Kidney (tissue), 14 donors: Measurements from ENCODE around the gene SH3D19. TPM values are rescaled to one million over a fixed set of nuclear protein-coding genes. Genes with fewer than 3 reads are reported as not detected.
A peak's percentile ranks its signal among the peaks of the same experiment; 100 is the strongest.

Source experiments
- DNase-seq, 5 donors: peaks; one replicate each; pipeline ENCODE4 v3.0.0-alpha.2; 2013 to 2020
- FAIRE-seq: peaks from 2 replicates; lab custom pipeline; 2012; peaks lifted over from hg19 to GRCh38; lab: Jason Lieb, UNC
- H3K27ac ChIP-seq, 2 donors: one replicate each; pipeline ENCODE4 v1.7.0; 2013; ENCODE audit warnings: low read depth in 2 of 2, low read length in 2 of 2, inconsistent platforms in 1 of 2
- H3K27me3 ChIP-seq: one replicate; pipeline ENCODE4 v1.7.1; 2013; ENCODE audit warnings: low read length, inconsistent platforms; ENCODE audit not compliant: control insufficient read depth, insufficient read depth
- H3K36me3 ChIP-seq, 3 donors: one replicate each; pipeline versions ENCODE4 v1.7.0 to v1.7.1; 2013; ENCODE audit warnings: low read length in 3 of 3, control low read depth in 1 of 3, inconsistent platforms in 1 of 3; ENCODE audit not compliant: insufficient read depth in 3 of 3, control insufficient read depth in 2 of 3
- H3K4me1 ChIP-seq, 3 donors: one replicate each; pipeline versions ENCODE4 v1.7.0 to v1.7.1; 2013; ENCODE audit warnings: low read length in 3 of 3, inconsistent platforms in 1 of 3, low read depth in 1 of 3; ENCODE audit not compliant: control insufficient read depth in 2 of 3, insufficient read depth in 2 of 3
- H3K4me3 ChIP-seq, 3 donors: one replicate each; pipeline versions ENCODE4 v1.7.0 to v1.8.1; 2013; ENCODE audit warnings: low read length in 3 of 3, control low read depth in 1 of 3, inconsistent platforms in 1 of 3
- H3K9ac ChIP-seq, 3 donors: one replicate each; pipeline versions ENCODE4 v1.7.0 to v1.7.1; 2013; ENCODE audit warnings: low read length in 3 of 3, control low read depth in 1 of 3, inconsistent platforms in 1 of 3
- H3K9me3 ChIP-seq, 3 donors: one replicate each; pipeline versions ENCODE4 v1.7.0 to v1.7.1; 2013; ENCODE audit warnings: low read length in 3 of 3, control low read depth in 1 of 3, inconsistent platforms in 1 of 3; ENCODE audit not compliant: control insufficient read depth in 2 of 3, insufficient read depth in 1 of 3
- CTCF ChIP-seq: IDR thresholded peaks from 3 replicates; pipeline ENCODE4 v1.5.1; 2012; ENCODE audit warnings: mild to moderate bottlenecking, moderate library complexity, borderline replicate concordance; ENCODE audit not compliant: insufficient read depth; ENCODE audit errors: extremely low read depth
- intact Hi-C: fragments of 100-400 bp; cut with DNase I; formaldehyde crosslinking; loops from one replicate; pipeline ENCODE4 v1.11.1; 2022
- polyA plus RNA-seq: library from polyadenylated mRNA; stranded (reverse); fragments of 350-450 nt; fragmentation: Illumina TruSeq; extraction: RNeasy Lipid Tissue Mini Kit (QIAGEN cat#74804); gene quantifications from one replicate; pipeline ENCODE4 v1.2.3, GENCODE V29; 2014; ENCODE audit warnings: low read depth, low replicate concordance; ENCODE audit not compliant: insufficient read depth
- total RNA-seq: library from RNA; stranded (reverse); fragmentation: NEBNext Ultra II Directional; extraction: Animal tissue kit (Norgen Biotek cat#: 25700); gene quantifications from one replicate; pipeline ENCODE4 v1.2.1, GENCODE V29; 2021
- donor health status: control.
- donor health status: control.
- donor health status: control.
- donor health status: control.
- donor health status: control.
- donor health status: DM: yes; HTN: yes; CAD: no.
- donor health status: Normal renal cell carcinoma (clear cell type).

SH3D19 gene
- total and polyA plus RNA-seq, 2 donors from 2014 or later, result 13.6 to 36.8 TPM

GRCh38 chr4:151226004-151226932 lies 99.1 kb downstream of the SH3D19 start:
- FAIRE-seq (no peak), DNase-seq (peak in 1 of 5 donors; percentile 76)
- Histone ChIP-seq H3K4me1 (no peaks in the 10 kb centered on the region), H3K4me3 (peak overlapping the region in 2 of 3 donors; percentile 22), H3K27ac (no peak overlapping the region), H3K36me3 (no peaks in the 10 kb centered on the region), H3K9me3 (no peaks in the 10 kb centered on the region), H3K27me3 (no peaks in the 10 kb centered on the region), H3K9ac (no peak overlapping the region)
- no peak for TF ChIP-seq CTCF
- intact Hi-C loops, result no loop called here

GRCh38 chr4:151223465-151223864 lies 101.9 kb downstream of the SH3D19 start:
- H3K9ac ChIP-seq, result no peak overlapping the region
- no peak for DNase-seq
- no peak for FAIRE-seq
- intact Hi-C loops, result no loop called here
- H3K4me1 ChIP-seq, result no peaks in the 10 kb centered on the region
- H3K9me3 ChIP-seq, result no peaks in the 10 kb centered on the region
- no peaks in the 10 kb centered on the region for H3K36me3 ChIP-seq
- no peaks in the 10 kb centered on the region for H3K27me3 ChIP-seq
- no peak overlapping the region for H3K27ac ChIP-seq
- no peak for TF ChIP-seq CTCF
- no peak overlapping the region for H3K4me3 ChIP-seq

GRCh38 chr4:151219948-151220347 lies 105.5 kb downstream of the SH3D19 start:
- H3K4me1 ChIP-seq, result peaks cover 0 to 6% (median 0%) of the 10 kb centered on the region in 3 donors
- H3K4me3 ChIP-seq, result no peak overlapping the region
- FAIRE-seq (no peak), DNase-seq (no peak)
- H3K27ac ChIP-seq, result no peak overlapping the region
- H3K27me3 ChIP-seq, result no peaks in the 10 kb centered on the region
- TF ChIP-seq CTCF, result no peak
- H3K9ac ChIP-seq, result no peak overlapping the region
- intact Hi-C loops, result no loop called here
- no peaks in the 10 kb centered on the region for H3K36me3 ChIP-seq
- H3K9me3 ChIP-seq, result no peaks in the 10 kb centered on the region
